Activated CD4-positive, alpha-beta T cell treated with anti-CD3 and anti-CD28 coated beads, Interleukin-2, Interleukin-4, amounts not matched to agents 100 ng/mL and 50 ng/mL, durations not matched to agents 16 hours and 8 hours (primary cell): ENCODE results near the gene GCLC.
"Not testable (repeated sequence)": the region's sequence is repeated elsewhere in the genome, so short reads cannot be mapped to it uniquely, and the experiment has no call there.

ENCODE experiments used
- DNase-seq: peaks from one replicate; pipeline ENCODE4 v3.0.0-alpha.2; 2020; ENCODE audit warnings: low spot score

Gene GCLC

GRCh38 chr6:53544470-53545308 is at the start of gene GCLC:
TSS of gene GCLC (minus strand) at chr6:53545101. CDS start at chr6:53544645, 456 bp downstream.
- peak; percentile 93 for DNase-seq

- no peak for DNase-seq
Observed at GRCh38 chr6:53594596-53594995, 49.7 kb upstream of the GCLC start.

- DNase-seq, result no peak
Observed at GRCh38 chr6:53593001-53593488, 48.1 kb upstream of the GCLC start.

GRCh38 chr6:53591873-53592272 is 47.0 kb upstream of the GCLC start:
- no peak for DNase-seq

GRCh38 chr6:53588816-53589509 is 44.1 kb upstream of the GCLC start:
- DNase-seq, result no peak

GRCh38 chr6:53587291-53587690 is 42.4 kb upstream of the GCLC start:
- no peak for DNase-seq

- DNase-seq, result no peak
Observed at GRCh38 chr6:53585208-53585900, 40.5 kb upstream of the GCLC start.

- DNase-seq, result no peak
Observed at GRCh38 chr6:53584726-53585125, 39.8 kb upstream of the GCLC start.

GRCh38 chr6:53583451-53583850 is 38.5 kb upstream of the GCLC start:
- DNase-seq, result no peak

GRCh38 chr6:53582963-53583362 is 38.1 kb upstream of the GCLC start:
- DNase-seq, result no peak

GRCh38 chr6:53581856-53582255 is 37.0 kb upstream of the GCLC start:
- no peak for DNase-seq

- no peak for DNase-seq
Observed at GRCh38 chr6:53581173-53581773, 36.4 kb upstream of the GCLC start.

- no peak for DNase-seq
Observed at GRCh38 chr6:53579338-53579737, 34.4 kb upstream of the GCLC start.

- DNase-seq, result no peak
Observed at GRCh38 chr6:53578371-53578770, 33.5 kb upstream of the GCLC start.

GRCh38 chr6:53573299-53573698 is 28.4 kb upstream of the GCLC start:
- no peak for DNase-seq

GRCh38 chr6:53572379-53572778 is 27.5 kb upstream of the GCLC start:
- DNase-seq, result not testable (repeated sequence)

GRCh38 chr6:53568776-53569616 is 24.1 kb upstream of the GCLC start:
- DNase-seq, result no peak

GRCh38 chr6:53567701-53568100 is 22.8 kb upstream of the GCLC start:
- no peak for DNase-seq

GRCh38 chr6:53566755-53567154 is 21.9 kb upstream of the GCLC start:
- DNase-seq, result no peak

GRCh38 chr6:53565886-53566285 is 21.0 kb upstream of the GCLC start:
- no peak for DNase-seq

- no peak for DNase-seq
Observed at GRCh38 chr6:53564401-53565065, 19.6 kb upstream of the GCLC start.
